BJ (cell line): ENCODE measurements around the gene OR5I1. TPM values are rescaled to one million over a fixed set of nuclear protein-coding genes. Genes with fewer than 3 reads are reported as not detected.
A peak's percentile ranks its signal among the peaks of the same experiment; 100 is the strongest.

Experiments used
- CTCF ChIA-PET: fragments of 350-600 bp; formaldehyde crosslinking; extraction: SDS; loops from one replicate; lab custom pipeline; 2021; ENCODE audit warnings: antibody characterized with exemption, inconsistent platforms; lab: Yijun Ruan, JAX
- POLR2A ChIA-PET: fragments of 300-600 bp; sonication (Branson Sonifier 250); formaldehyde crosslinking; extraction: SDS; loops from one replicate; lab custom pipeline; 2021; ENCODE audit warnings: antibody characterized with exemption; lab: Charles Lee
- DNase-seq: peaks from one replicate; pipeline ENCODE4 v3.0.0-alpha.2; 2011; ENCODE audit warnings: low read depth
- H3K27me3 ChIP-seq: 2 replicates; pipeline ENCODE4 v1.6.0; 2011; ENCODE audit warnings: low read length; ENCODE audit not compliant: control insufficient read depth, insufficient read depth
- H3K36me3 ChIP-seq: 2 replicates; pipeline ENCODE4 v1.5.1; 2011; ENCODE audit warnings: low read length; ENCODE audit not compliant: control insufficient read depth, insufficient read depth
- H3K4me3 ChIP-seq: 2 replicates; pipeline ENCODE4 v1.5.1; 2011; ENCODE audit warnings: low read depth, mild to moderate bottlenecking, control low read depth, low read length
- polyA plus RNA-seq: library from polyadenylated mRNA; depleted of rRNA; stranded (reverse); fragments of >200 nt; gene quantifications from 2 replicates; pipeline ENCODE4 v1.2.3, GENCODE V29; 2011
- TF ChIP-seq, protein P1 (sequence below): IDR thresholded peaks from 2 replicates; pipeline ENCODE4 v1.5.1; 2011; ENCODE audit warnings: low read depth, mild to moderate bottlenecking, control low read depth, inconsistent platforms, low read length, moderate library complexity; ENCODE audit not compliant: insufficient read depth

Gene OR5I1
- polyA plus RNA-seq, 1 experiment, result not detected

DNA sequence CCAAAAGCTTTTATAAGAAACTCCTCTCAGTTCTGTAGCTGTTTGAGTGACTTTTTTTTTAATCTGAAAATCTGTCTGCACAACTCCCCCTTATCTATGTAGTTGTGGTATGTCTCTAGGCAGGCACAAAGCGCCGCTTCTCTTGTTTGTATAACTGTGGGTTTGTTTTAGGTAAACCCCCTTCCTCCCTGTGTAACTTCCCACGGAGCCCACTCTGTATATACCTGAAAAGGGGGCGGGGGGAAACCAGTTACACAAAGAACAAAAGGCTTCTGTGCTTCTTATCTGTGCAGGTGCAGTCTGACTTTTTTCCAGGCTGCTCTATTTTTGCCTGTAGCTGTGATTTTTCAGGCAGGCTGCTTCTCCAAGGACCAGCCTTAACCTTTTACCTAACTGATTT lies 20.3 kb upstream of the OR5I1 start:
- POLR2A ChIA-PET, result no interaction called here
- Histone ChIP-seq H3K36me3 (no peaks in the 10 kb centered on the region), H3K27me3 (no peaks in the 10 kb centered on the region), H3K4me3 (no peak overlapping the region)
- no peak for DNase-seq
- CTCF ChIA-PET, result no interaction called here
- TF ChIP-seq, protein P1, sequence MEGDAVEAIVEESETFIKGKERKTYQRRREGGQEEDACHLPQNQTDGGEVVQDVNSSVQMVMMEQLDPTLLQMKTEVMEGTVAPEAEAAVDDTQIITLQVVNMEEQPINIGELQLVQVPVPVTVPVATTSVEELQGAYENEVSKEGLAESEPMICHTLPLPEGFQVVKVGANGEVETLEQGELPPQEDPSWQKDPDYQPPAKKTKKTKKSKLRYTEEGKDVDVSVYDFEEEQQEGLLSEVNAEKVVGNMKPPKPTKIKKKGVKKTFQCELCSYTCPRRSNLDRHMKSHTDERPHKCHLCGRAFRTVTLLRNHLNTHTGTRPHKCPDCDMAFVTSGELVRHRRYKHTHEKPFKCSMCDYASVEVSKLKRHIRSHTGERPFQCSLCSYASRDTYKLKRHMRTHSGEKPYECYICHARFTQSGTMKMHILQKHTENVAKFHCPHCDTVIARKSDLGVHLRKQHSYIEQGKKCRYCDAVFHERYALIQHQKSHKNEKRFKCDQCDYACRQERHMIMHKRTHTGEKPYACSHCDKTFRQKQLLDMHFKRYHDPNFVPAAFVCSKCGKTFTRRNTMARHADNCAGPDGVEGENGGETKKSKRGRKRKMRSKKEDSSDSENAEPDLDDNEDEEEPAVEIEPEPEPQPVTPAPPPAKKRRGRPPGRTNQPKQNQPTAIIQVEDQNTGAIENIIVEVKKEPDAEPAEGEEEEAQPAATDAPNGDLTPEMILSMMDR, result no peak

DNA sequence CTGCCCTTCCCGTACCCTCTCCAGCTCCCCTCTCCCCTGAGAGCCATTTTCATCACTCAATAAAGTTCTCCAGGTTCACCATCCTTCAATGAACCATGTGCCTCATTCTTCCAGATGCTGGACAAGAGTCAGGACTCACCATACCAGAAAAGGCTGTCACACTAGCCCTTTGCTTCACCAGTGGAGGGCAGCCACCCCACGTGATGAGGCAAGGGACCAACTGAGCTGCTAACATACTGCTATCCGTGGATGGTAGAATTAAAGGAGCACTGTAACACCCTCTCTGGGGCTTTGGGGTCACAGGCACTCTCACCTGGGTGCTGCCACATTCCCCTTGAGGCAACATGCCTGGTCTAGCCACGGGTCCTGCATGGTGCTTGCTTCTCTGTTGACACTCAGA lies 13.1 kb upstream of the OR5I1 start:
- no peaks in the 10 kb centered on the region for H3K27me3 ChIP-seq
- TF ChIP-seq, protein P1, result no peak
- CTCF ChIA-PET, result no interaction called here
- no peak for DNase-seq
- POLR2A ChIA-PET, result no interaction called here
- no peaks in the 10 kb centered on the region for H3K36me3 ChIP-seq
- H3K4me3 ChIP-seq, result no peak overlapping the region

DNA sequence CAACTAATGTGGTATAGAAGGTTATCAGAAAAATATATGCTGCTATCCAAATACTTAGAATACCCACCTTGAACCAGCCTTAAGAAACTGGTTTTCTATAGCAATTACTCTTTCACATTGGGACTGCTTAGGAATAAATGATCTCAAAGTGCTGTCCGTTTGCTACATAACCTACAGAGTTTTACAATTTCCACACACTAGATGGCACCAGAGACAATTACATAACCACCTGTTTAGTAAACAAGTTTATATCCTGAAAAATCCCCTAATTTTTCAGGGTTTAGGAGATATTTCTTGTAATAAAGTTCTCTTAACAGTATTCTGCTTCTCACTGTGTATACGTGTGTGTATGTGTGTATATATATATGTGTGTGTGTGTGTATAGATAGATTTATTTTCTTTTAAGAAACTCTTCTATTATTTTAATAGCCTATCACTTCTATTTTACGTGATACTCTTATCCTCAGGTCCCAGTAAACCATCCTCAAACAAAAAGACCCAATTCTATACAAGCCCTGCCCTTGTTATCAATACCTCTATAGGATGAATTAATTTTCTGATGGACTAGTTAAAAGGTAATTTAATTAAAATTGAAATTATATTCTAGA lies 6.7 kb upstream of the OR5I1 start:
- Histone ChIP-seq H3K36me3 (no peaks in the 10 kb centered on the region), H3K27me3 (no peaks in the 10 kb centered on the region), H3K4me3 (no peak overlapping the region)
- CTCF ChIA-PET, result interaction anchor here (0.7 kb wide), 1 partner anchor 910 kb away, joined by 3 read pairs; no protein-coding TSS in a partner anchor
- POLR2A ChIA-PET, result no interaction called here
- DNase-seq, result no peak
- TF ChIP-seq, protein P1, result peak; percentile 25

DNA sequence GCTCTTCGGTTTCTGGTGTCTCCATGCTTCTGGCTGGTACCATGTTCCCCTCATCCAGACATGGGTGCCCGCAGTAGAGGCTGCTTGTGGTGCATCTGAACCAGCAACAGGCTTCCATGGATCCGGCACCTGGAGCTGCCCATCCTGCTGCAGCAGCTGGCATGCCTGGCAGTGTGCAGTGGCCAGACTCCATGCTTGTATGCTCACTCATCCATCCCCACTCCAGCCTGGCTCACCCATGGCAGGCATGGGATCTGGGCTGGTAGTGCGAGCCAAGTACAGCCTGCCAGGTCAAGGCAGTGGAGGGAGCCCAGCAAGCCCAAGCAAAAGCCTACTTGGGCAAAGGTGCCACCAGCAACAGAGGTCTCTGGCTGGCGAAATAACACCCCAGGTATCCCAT lies 15.7 kb downstream of the OR5I1 start:
- no peak overlapping the region for H3K4me3 ChIP-seq
- TF ChIP-seq, protein P1, result no peak
- ChIA-PET CTCF (no interaction called here), POLR2A (no interaction called here)
- H3K36me3 ChIP-seq, result no peaks in the 10 kb centered on the region
- H3K27me3 ChIP-seq, result no peaks in the 10 kb centered on the region
- DNase-seq, result no peak

DNA sequence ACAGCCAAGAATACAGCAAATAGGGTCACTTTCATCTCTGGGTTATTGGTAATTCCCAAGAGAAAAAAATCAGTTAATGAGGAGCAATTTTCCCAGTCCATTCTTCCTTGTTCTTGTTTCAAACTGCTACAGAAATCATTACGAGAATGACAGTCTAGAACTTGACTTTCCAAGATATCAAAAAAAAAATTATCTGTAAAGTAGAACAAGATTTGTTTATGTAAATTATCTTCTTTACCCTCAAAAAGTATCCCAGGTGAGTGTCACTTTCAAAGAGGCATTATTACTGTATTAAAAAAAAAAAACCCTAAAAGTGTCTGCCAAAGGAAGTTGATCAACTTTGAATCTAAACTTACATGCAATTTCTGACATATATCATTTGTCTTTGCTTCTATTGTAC lies 21.7 kb downstream of the OR5I1 start, which contains the start of gene OR5W2:
Gene OR5W2 (minus strand): TSS at position 101 of the 400 bp plus-strand sequence. CDS start 0 bp downstream, at position 101.
- POLR2A ChIA-PET, result no interaction called here
- H3K36me3 ChIP-seq, result no peaks in the 10 kb centered on the region
- DNase-seq, result no peak
- TF ChIP-seq, protein P1, result no peak
- H3K4me3 ChIP-seq, result no peak within 1 kb of the TSS
- no peaks in the 10 kb centered on the region for H3K27me3 ChIP-seq
- CTCF ChIA-PET, result no interaction called here
